Testis (tissue), 3 donors: ENCODE results near the gene MYO1A. TPM values are rescaled to one million over a fixed set of nuclear protein-coding genes. Genes with fewer than 3 reads are reported as not detected.

ENCODE experiments used
- DNase-seq: peaks from one replicate; pipeline ENCODE4 v3.0.0-alpha.2; 2019
- H3K27ac ChIP-seq, 2 donors: fragments of 200-600 bp; sonication (generic); one replicate each; pipeline ENCODE4 v1.5.1; 2019
- H3K27me3 ChIP-seq: fragments of 200-600 bp; sonication (generic); one replicate; pipeline ENCODE4 v1.5.1; 2019
- H3K36me3 ChIP-seq: fragments of 200-600 bp; sonication (generic); one replicate; pipeline ENCODE4 v1.5.1; 2017; ENCODE audit warnings: low read depth; ENCODE audit errors: missing control alignments
- H3K4me1 ChIP-seq: fragments of 200-600 bp; sonication (generic); one replicate; pipeline ENCODE4 v1.5.1; 2019
- H3K4me3 ChIP-seq, 2 donors: fragments of 200-600 bp; sonication (generic); one replicate each; pipeline ENCODE4 v1.5.1; 2017 to 2019
- H3K9me3 ChIP-seq: fragments of 200-600 bp; sonication (generic); one replicate; pipeline ENCODE4 v1.5.1; 2017
- POLR2A ChIP-seq: fragments of 450-650 bp; IDR thresholded peaks from one replicate; pipeline ENCODE4 v1.6.1; 2017; ENCODE audit warnings: antibody characterized with exemption, mild to moderate bottlenecking, moderate library complexity
- WGBS, 2 donors: methylation state at CpG; one replicate each; pipeline ENCODE4 v1.1.5; 2018; 5-methylcytosine and 5-hydroxymethylcytosine counted together
- intact Hi-C: fragments of 100-400 bp; cut with DNase I; formaldehyde crosslinking; loops from one replicate; pipeline ENCODE4 v1.15.1; 2023; ENCODE audit warnings: low total_unique reads
- polyA plus RNA-seq: library from polyadenylated mRNA; stranded (reverse); fragments of 350-450 nt; fragmentation: Illumina TruSeq; extraction: RNeasy Lipid Tissue Mini Kit (QIAGEN cat#74804); gene quantifications from one replicate; pipeline ENCODE4 v1.2.3, GENCODE V29; 2014; ENCODE audit warnings: low read depth, low replicate concordance; ENCODE audit not compliant: insufficient read depth
- total RNA-seq, 2 donors: library from RNA; depleted of rRNA; stranded (reverse); fragments of >200 nt; gene quantifications; one replicate each; pipeline ENCODE4 v1.2.3, GENCODE V29; 2016
- TF ChIP-seq, protein P1 (sequence below), 3 experiments: fragments of 450-650 bp in 2 of 3; fragments of 200-600 bp in 1 of 3; sonication (generic) in 1 of 3; IDR thresholded peaks; one replicate each; pipeline ENCODE4 v1.5.1; 2016 to 2019; ENCODE audit warnings: antibody characterized with exemption in 3 of 3, mild to moderate bottlenecking in 2 of 3, moderate library complexity in 1 of 3

The MYO1A gene
- total and polyA plus RNA-seq, 3 donors from 2014 or later: 5.4 to 7.6 (median 5.9) TPM

DNA sequence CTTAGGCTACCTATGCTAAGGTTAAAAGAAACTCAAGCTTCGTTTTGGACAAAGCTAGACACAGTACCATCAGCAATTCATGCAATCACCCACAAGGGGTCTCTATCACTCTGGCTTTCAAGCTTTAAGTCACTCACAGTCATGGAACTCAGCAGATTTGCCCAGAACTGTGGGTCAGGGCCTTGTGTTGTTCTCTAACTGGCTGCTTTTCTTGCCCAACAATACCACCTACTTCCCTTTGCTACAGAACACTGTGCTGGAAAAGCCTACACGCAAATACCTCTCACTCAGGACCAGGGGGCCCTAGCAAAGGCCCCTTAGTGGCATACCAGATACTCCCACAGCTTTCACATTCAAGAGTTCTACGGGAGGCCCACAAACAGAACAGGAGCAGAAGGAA lies 19.6 kb upstream of the MYO1A start:
- no peaks in the 10 kb centered on the region for H3K36me3 ChIP-seq
- no peaks in the 10 kb centered on the region for H3K9me3 ChIP-seq
- 27 to 40% methylated on average over 3 of the region's 3 CpGs for WGBS, 2 donors
- intact Hi-C loops: loop anchor here (5.0 kb wide), 1 partner anchor 43 kb away; the partner anchor contains the start of gene STAT6
- peak; percentile 80 for DNase-seq
- H3K27me3 ChIP-seq: no peaks in the 10 kb centered on the region
- H3K4me1 ChIP-seq: peaks cover 4% of the 10 kb centered on the region
- peak overlapping the region; percentile 40 to 50 for H3K27ac ChIP-seq
- H3K4me3 ChIP-seq: no peak overlapping the region
- TF ChIP-seq, protein P1, sequence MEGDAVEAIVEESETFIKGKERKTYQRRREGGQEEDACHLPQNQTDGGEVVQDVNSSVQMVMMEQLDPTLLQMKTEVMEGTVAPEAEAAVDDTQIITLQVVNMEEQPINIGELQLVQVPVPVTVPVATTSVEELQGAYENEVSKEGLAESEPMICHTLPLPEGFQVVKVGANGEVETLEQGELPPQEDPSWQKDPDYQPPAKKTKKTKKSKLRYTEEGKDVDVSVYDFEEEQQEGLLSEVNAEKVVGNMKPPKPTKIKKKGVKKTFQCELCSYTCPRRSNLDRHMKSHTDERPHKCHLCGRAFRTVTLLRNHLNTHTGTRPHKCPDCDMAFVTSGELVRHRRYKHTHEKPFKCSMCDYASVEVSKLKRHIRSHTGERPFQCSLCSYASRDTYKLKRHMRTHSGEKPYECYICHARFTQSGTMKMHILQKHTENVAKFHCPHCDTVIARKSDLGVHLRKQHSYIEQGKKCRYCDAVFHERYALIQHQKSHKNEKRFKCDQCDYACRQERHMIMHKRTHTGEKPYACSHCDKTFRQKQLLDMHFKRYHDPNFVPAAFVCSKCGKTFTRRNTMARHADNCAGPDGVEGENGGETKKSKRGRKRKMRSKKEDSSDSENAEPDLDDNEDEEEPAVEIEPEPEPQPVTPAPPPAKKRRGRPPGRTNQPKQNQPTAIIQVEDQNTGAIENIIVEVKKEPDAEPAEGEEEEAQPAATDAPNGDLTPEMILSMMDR (IDR thresholded peaks at IDR 0.05): peak; percentile 72 to 83 (median 81)
- TF ChIP-seq POLR2A: no peak

DNA sequence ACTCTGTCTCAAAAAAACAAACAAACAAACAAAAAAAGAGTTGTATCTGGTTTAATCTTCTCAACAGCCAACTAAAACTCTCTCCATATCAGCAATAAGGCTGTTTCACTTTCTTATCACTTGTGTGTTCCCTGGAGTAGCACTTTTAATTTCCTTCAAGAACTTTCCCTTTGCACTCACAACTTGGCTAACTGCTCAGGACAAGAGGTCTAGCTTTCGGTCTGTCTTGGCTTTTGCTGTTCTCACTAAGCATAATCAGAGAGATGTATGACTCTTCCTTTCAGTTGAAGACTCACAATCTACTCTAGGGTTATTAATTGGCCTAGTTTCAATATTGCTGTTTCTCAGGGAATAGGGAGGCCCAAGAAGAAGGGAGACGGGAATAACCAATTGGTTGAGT lies 16.3 kb upstream of the MYO1A start:
- Histone ChIP-seq H3K9me3 (no peaks in the 10 kb centered on the region), H3K4me1 (peaks cover 4% of the 10 kb centered on the region), H3K27ac (peak overlapping the region in 1 of 2 donors; percentile 62), H3K27me3 (no peaks in the 10 kb centered on the region), H3K36me3 (no peaks in the 10 kb centered on the region), H3K4me3 (no peak overlapping the region)
- TF ChIP-seq POLR2A: no peak
- TF ChIP-seq, protein P1 (IDR thresholded peaks at IDR 0.05): no peak
- WGBS, 2 donors: 55 to 70% methylated on average over 2 of the region's 2 CpGs
- DNase-seq: no peak
- intact Hi-C loops: loop anchor here (5.0 kb wide), 1 partner anchor 46 kb away; the partner anchor contains the start of gene STAT6

DNA sequence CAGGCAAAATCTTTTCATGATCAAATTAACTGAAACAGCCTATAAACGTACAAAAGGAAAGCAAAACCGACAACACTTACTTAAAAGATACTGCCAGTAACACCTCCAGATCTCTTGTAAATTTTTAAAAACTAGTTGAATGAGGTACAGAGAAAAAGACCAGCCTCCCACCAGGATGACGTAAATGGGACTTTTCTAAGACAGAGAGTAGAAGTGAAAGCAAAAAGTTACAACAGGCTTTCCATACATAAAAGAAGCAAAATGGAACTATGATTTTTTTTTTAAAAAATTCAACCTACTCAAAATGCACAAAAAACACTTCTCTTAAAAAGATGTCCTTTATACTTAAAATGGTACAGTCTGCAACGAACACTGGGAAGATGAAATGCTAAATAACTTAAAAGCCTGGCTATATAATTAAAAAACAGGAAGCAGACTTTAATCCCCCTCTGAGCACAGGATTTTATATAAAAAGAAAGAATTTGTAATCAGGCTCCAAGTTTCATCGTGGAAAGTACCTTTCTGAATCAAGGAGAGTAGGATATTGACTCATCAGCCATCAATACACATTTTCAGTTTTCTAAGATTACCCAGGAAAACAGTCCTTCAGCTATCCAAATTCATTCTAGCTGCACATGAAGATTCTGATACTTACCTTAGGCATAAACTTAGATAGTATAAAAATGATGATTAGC lies 14.2 kb upstream of the MYO1A start:
- TF ChIP-seq, protein P1 (IDR thresholded peaks at IDR 0.05): no peak
- TF ChIP-seq POLR2A: no peak
- Histone ChIP-seq H3K27ac (no peak overlapping the region), H3K27me3 (no peaks in the 10 kb centered on the region), H3K4me3 (no peak overlapping the region), H3K4me1 (no peaks in the 10 kb centered on the region), H3K9me3 (no peaks in the 10 kb centered on the region), H3K36me3 (no peaks in the 10 kb centered on the region)
- no peak for DNase-seq
- intact Hi-C loops: no loop called here
- 78 to 82% methylated on average over 5 of the region's 5 CpGs for WGBS, 2 donors

DNA sequence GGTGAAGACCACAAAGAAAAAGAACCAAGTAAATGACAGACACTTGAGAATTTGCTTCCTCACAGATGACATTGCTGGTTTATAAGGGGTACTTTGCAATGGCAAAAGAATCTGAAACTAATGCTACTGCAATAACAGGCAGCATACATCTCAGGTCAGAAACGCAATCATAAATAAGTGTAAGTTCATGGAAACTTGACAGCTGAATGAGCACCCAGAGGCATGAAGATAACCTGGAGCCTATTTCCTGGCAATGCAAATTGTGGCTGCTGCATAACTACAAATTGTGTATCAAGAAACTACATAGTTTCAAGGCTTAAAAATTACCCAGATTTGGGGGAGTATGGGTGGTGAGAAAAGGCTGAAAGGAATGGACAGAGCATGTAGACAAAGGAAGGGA lies 8.5 kb upstream of the MYO1A start:
- DNase-seq: no peak
- Histone ChIP-seq H3K4me3 (no peak overlapping the region), H3K27ac (no peak overlapping the region), H3K36me3 (no peaks in the 10 kb centered on the region), H3K9me3 (no peaks in the 10 kb centered on the region), H3K4me1 (no peaks in the 10 kb centered on the region), H3K27me3 (no peaks in the 10 kb centered on the region)
- intact Hi-C loops: no loop called here
- 95% methylated on average over 1 of the region's 1 CpG for WGBS, 2 donors
- TF ChIP-seq POLR2A: no peak
- TF ChIP-seq, protein P1 (IDR thresholded peaks at IDR 0.05): no peak
